CD8-positive, alpha-beta memory T cell (primary cell): ENCODE measurements around the gene FAM184A. TPM values are rescaled to one million over a fixed set of nuclear protein-coding genes. Genes with fewer than 3 reads are reported as not detected.
"Not testable (repeated sequence)": the region's sequence is repeated elsewhere in the genome, so short reads cannot be mapped to it uniquely, and the experiment has no call there.

Experiments used
- CTCF ChIA-PET: fragments of 350-600 bp; sonication (Branson Sonifier 250); formaldehyde crosslinking; loops from one replicate; lab custom pipeline; 2021; ENCODE audit warnings: antibody characterized with exemption; lab: Charles Lee
- POLR2A ChIA-PET: fragments of 350-600 bp; sonication (Branson Sonifier 250); formaldehyde crosslinking; loops from one replicate; lab custom pipeline; 2021; ENCODE audit warnings: antibody characterized with exemption; lab: Charles Lee
- DNase-seq, 5 donors: peaks; one replicate each; pipeline versions ENCODE4 v3.0.0 to v3.0.0-alpha.2; 2020 to 2022; ENCODE audit warnings: mixed read lengths in 1 of 5
- H3K27ac ChIP-seq: one replicate; pipeline ENCODE4 v1.7.0; 2013; ENCODE audit warnings: low read depth, mild to moderate bottlenecking, low read length, moderate library complexity
- H3K27me3 ChIP-seq: 2 replicates; pipeline ENCODE4 v1.7.0; 2013; ENCODE audit warnings: low read length, mild to moderate bottlenecking; ENCODE audit not compliant: insufficient read depth, poor library complexity, severe bottlenecking
- H3K36me3 ChIP-seq: 2 replicates; pipeline ENCODE4 v1.7.0; 2013; ENCODE audit warnings: mild to moderate bottlenecking, low read length, moderate library complexity; ENCODE audit not compliant: insufficient read depth
- H3K4me1 ChIP-seq: 2 replicates; pipeline ENCODE4 v1.7.0; 2013; ENCODE audit warnings: mild to moderate bottlenecking, low read length, moderate library complexity; ENCODE audit not compliant: insufficient read depth
- H3K4me3 ChIP-seq: 2 replicates; pipeline ENCODE4 v1.7.0; 2013; ENCODE audit warnings: mild to moderate bottlenecking, low read length
- H3K9me3 ChIP-seq: 2 replicates; pipeline ENCODE4 v1.7.0; 2013; ENCODE audit warnings: mild to moderate bottlenecking, low read length
- H3K27ac Mint-ChIP-seq, 8 donors: one replicate each; pipeline ENCODE4 v1.8.0; 2020 to 2021; ENCODE audit warnings: mixed read lengths in 8 of 8, mild to moderate bottlenecking in 6 of 8, inconsistent platforms in 3 of 8, moderate library complexity in 3 of 8
- H3K27me3 Mint-ChIP-seq, 2 donors: one replicate each; pipeline ENCODE4 v1.8.0; 2020 to 2021; ENCODE audit warnings: mixed read lengths in 2 of 2, mild to moderate bottlenecking in 1 of 2, moderate library complexity in 1 of 2
- H3K36me3 Mint-ChIP-seq, 3 donors: one replicate each; pipeline ENCODE4 v1.8.0; 2020 to 2021; ENCODE audit warnings: mixed read lengths in 3 of 3, inconsistent platforms in 1 of 3, mild to moderate bottlenecking in 1 of 3
- H3K4me1 Mint-ChIP-seq, 3 donors: one replicate each; pipeline ENCODE4 v1.8.0; 2020 to 2021; ENCODE audit warnings: mixed read lengths in 3 of 3, inconsistent platforms in 1 of 3, mild to moderate bottlenecking in 1 of 3
- H3K4me3 Mint-ChIP-seq, 7 donors: one replicate each; pipeline ENCODE4 v1.8.0; 2020 to 2021; ENCODE audit warnings: mixed read lengths in 7 of 7, mild to moderate bottlenecking in 6 of 7, moderate library complexity in 4 of 7, inconsistent platforms in 2 of 7
- H3K9me3 Mint-ChIP-seq, 5 donors: one replicate each; pipeline ENCODE4 v1.8.0; 2020 to 2022; ENCODE audit warnings: mixed read lengths in 5 of 5, mild to moderate bottlenecking in 3 of 5, moderate library complexity in 2 of 5, inconsistent platforms in 1 of 5
- polyA plus RNA-seq: library from polyadenylated mRNA; unstranded; fragments of 300-500 nt; fragmentation: Illumina TruSeq; gene quantifications from one replicate; pipeline ENCODE4 v1.2.3, GENCODE V29; 2021
- total RNA-seq, 2 experiments: library from RNA; stranded (reverse); gene quantifications; one replicate each; pipeline ENCODE4 v1.2.3, GENCODE V29; 2021

The FAM184A gene
- total and polyA plus RNA-seq, 3 experiments from 2014 or later, result 0.85 to 2.2 (median 2.0) TPM

GRCh38 chr6:119110601-119111548 lies 32.4 kb upstream of the FAM184A start:
- Mint-ChIP-seq H3K27ac (no peak overlapping the region), H3K4me3 (no peak overlapping the region), H3K36me3 (no peaks in the 10 kb centered on the region), H3K4me1 (peaks cover 2 to 11% (median 9%) of the 10 kb centered on the region in 3 donors), H3K9me3 (no peaks in the 10 kb centered on the region), H3K27me3 (peaks cover 2 to 5% of the 10 kb centered on the region in 2 donors)
- H3K4me1 ChIP-seq, result peaks cover 9% of the 10 kb centered on the region
- no peaks in the 10 kb centered on the region for H3K27me3 ChIP-seq
- POLR2A ChIA-PET, result interaction anchor here (0.6 kb wide), 1 partner anchor 1030 kb away, joined by 3 read pairs; no protein-coding TSS in a partner anchor
- H3K27ac ChIP-seq, result no peak overlapping the region
- CTCF ChIA-PET, result interaction anchor here (0.6 to 2.6 kb wide), 31 partner anchors 9 to 1135 kb away, joined by 3 to 22 read pairs (median 4); partner anchors contain the start of genes ASF1A, FAM184A and MCM9
- H3K9me3 ChIP-seq, result no peaks in the 10 kb centered on the region
- no peak overlapping the region for H3K4me3 ChIP-seq
- DNase-seq, result peak in 4 of 5 donors; percentile 21 to 65 (median 54)
- H3K36me3 ChIP-seq, result no peaks in the 10 kb centered on the region

DNA sequence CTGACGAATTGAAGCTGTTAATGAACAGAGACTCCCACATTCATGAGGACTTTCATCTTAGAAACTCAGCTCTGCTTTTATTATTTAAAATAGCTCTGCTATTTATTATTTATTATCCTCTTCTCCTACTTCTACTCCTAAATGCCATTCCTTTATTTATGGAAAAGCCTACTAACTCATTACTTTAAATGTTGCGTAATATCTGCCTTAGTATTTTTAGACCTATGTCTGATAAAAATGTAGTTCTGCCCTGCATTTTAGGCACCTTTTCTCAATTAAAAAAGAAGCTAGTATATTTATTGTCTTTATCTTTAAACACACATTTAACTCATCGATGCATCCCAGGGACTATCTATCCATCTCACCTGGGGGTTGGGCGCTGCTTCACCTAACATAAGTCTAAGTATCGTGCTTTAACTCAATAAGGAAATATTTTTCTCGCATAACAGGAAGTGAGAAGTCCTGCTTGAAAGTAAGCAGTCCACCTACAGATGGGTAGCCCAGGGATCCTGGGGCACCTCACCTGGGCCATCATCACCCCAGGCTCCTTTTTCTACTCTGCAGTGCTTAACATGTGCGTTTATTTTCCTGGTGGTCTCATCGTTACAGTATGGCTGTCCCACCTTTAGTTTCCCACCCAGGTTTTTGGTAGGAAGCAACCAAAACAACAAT lies 31.3 kb upstream of the FAM184A start:
- Mint-ChIP-seq H3K27ac (peak overlapping the region in 1 of 8 donors; percentile 54), H3K4me3 (no peak overlapping the region), H3K4me1 (peaks cover 2 to 11% (median 9%) of the 10 kb centered on the region in 3 donors), H3K9me3 (no peaks in the 10 kb centered on the region), H3K36me3 (no peaks in the 10 kb centered on the region), H3K27me3 (peaks cover 2 to 6% of the 10 kb centered on the region in 2 donors)
- ChIA-PET CTCF (interaction anchor here (0.8 to 2.6 kb wide), 19 partner anchors 11 to 1134 kb away, joined by 3 to 22 read pairs (median 4); partner anchors contain the start of genes ASF1A and FAM184A), POLR2A (no interaction called here)
- Histone ChIP-seq H3K9me3 (no peaks in the 10 kb centered on the region), H3K27ac (no peak overlapping the region), H3K4me3 (no peak overlapping the region), H3K36me3 (no peaks in the 10 kb centered on the region), H3K4me1 (peaks cover 9% of the 10 kb centered on the region), H3K27me3 (no peaks in the 10 kb centered on the region)
- no peak for DNase-seq

GRCh38 chr6:119108076-119108475 lies 29.6 kb upstream of the FAM184A start:
- no peaks in the 10 kb centered on the region for H3K36me3 Mint-ChIP-seq
- no peaks in the 10 kb centered on the region for H3K36me3 ChIP-seq
- H3K4me3 ChIP-seq, result no peak overlapping the region
- H3K27ac Mint-ChIP-seq, result no peak overlapping the region
- H3K4me1 ChIP-seq, result peaks cover 9% of the 10 kb centered on the region
- no peaks in the 10 kb centered on the region for H3K9me3 Mint-ChIP-seq
- POLR2A ChIA-PET, result no interaction called here
- H3K4me1 Mint-ChIP-seq, result peaks cover 2 to 11% (median 9%) of the 10 kb centered on the region in 3 donors
- no peaks in the 10 kb centered on the region for H3K27me3 ChIP-seq
- no peak overlapping the region for H3K4me3 Mint-ChIP-seq
- no peaks in the 10 kb centered on the region for H3K9me3 ChIP-seq
- CTCF ChIA-PET, result interaction anchor here (0.6 to 1.5 kb wide), 2 partner anchors 22 to 510 kb away, joined by 3 read pairs; no protein-coding TSS in a partner anchor
- peaks cover 0 to 5% of the 10 kb centered on the region in 2 donors for H3K27me3 Mint-ChIP-seq
- no peak for DNase-seq
- H3K27ac ChIP-seq, result no peak overlapping the region

DNA sequence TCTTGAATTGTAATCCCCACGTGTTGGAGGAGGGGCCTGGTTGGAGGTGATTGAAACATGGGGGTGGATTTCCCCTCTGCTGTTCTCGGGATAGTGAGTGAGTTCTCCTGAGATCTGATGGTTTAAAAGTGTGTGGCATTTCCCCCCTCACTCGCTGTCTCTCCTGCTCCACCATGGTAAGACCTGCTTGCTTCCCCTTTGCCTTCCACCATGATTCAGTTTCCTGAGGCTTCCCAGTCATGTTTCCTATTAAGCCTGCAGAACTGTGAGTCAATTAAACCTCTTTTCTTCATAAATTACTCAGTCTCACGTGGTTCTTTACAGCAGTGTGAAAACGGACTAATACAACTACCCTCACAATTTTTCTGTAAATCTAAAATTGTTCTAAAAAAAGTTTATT lies 26.8 kb upstream of the FAM184A start:
- peaks cover 2 to 4% (median 4%) of the 10 kb centered on the region in 3 donors for H3K4me1 Mint-ChIP-seq

DNA sequence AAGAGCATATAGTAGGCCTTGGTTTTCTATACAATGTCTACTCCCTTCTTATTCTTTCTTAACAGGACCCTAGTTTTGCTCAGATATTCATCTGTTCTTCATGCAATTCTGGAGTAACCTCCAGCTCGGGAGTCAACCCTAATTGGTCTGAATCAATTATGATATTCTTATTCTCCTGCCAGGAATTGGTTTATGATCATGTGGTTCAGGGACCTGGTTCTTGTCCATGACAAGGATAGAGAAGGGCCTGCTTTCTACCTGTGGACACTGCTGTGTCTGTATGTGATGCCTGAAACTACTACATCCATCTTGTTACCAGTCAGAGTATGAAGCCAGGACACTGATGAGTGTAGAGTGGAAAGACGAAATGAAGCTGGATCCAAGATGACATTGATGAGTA lies 24.4 kb upstream of the FAM184A start:
- no peak overlapping the region for H3K27ac Mint-ChIP-seq
- DNase-seq, result no peak
- Histone ChIP-seq H3K36me3 (no peaks in the 10 kb centered on the region), H3K4me3 (no peak overlapping the region), H3K27ac (no peak overlapping the region), H3K27me3 (no peaks in the 10 kb centered on the region), H3K4me1 (no peaks in the 10 kb centered on the region), H3K9me3 (no peaks in the 10 kb centered on the region)
- H3K4me3 Mint-ChIP-seq, result no peak overlapping the region
- no peaks in the 10 kb centered on the region for H3K36me3 Mint-ChIP-seq
- POLR2A ChIA-PET, result no interaction called here
- H3K4me1 Mint-ChIP-seq, result peaks cover 0 to under 1% (median 0%) of the 10 kb centered on the region in 3 donors
- CTCF ChIA-PET, result interaction anchor here (1.2 kb wide), 2 partner anchors 8 to 306 kb away, joined by 3 to 6 read pairs; no protein-coding TSS in a partner anchor
- peaks cover 0 to 5% of the 10 kb centered on the region in 2 donors for H3K27me3 Mint-ChIP-seq
- no peaks in the 10 kb centered on the region for H3K9me3 Mint-ChIP-seq

More for the DNA sequence above, 26.8 kb upstream of the FAM184A start:
- Histone ChIP-seq H3K9me3 (no peaks in the 10 kb centered on the region), H3K4me1 (peaks cover 5% of the 10 kb centered on the region), H3K36me3 (no peaks in the 10 kb centered on the region), H3K27ac (no peak overlapping the region), H3K27me3 (no peaks in the 10 kb centered on the region), H3K4me3 (no peak overlapping the region)
- DNase-seq, result no peak
- H3K27ac Mint-ChIP-seq, result peak overlapping the region in 1 of 8 donors; percentile 18
- ChIA-PET POLR2A (no interaction called here), CTCF (no interaction called here)
- H3K4me3 Mint-ChIP-seq, result no peak overlapping the region
- no peaks in the 10 kb centered on the region for H3K9me3 Mint-ChIP-seq
- no peaks in the 10 kb centered on the region for H3K36me3 Mint-ChIP-seq
- peaks cover 0 to 5% of the 10 kb centered on the region in 2 donors for H3K27me3 Mint-ChIP-seq

DNA sequence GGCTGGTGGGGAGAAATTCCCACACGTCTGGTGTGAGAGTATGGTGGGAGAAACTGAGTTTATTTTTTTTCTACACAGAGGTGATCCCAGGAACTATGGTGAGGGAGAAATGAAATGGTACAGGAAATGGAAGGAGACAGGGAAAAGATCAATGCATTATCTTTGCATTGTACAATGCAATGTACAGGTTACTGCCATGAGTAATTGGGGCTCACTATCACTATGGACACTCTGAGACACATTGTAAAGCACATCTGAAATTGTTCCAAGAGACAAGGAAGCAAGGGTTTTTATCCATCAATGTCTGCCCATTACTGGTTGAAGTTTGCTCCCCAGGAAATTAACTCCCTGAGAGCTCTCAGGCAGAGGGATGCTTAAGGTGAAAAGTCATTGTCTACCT lies 21.7 kb upstream of the FAM184A start:
- POLR2A ChIA-PET, result interaction anchor here (0.8 kb wide), 1 partner anchor 25 kb away, joined by 5 read pairs; no protein-coding TSS in a partner anchor
- peaks cover 6% of the 10 kb centered on the region for H3K4me1 ChIP-seq

DNA sequence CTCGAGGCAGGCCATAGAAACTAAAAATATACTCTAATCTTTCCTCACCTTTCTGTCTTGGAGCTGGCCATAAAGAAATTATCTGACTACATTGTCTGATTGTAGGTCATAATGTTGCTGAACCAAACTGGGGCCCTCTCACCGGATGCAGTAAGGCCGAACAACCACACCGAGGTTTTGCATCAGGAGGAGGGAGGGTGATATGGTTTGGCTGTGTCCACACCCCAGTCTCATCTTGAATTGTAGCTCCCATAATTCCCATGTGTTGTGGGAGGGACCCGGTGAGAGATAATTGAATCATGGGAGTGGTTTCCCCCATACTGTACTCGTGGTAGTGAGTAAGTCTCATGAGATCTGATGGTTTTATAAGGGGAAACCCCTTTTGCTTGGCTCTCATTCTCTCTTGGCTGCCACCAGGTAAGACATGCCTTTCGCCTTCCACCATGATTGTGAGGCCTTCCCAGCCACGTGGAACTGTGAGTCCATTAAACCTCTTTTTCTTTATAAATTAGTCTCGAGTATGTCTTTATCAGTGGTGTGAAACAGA lies 19.4 kb upstream of the FAM184A start:
- H3K27ac ChIP-seq, H3K36me3 Mint-ChIP-seq, H3K9me3 Mint-ChIP-seq, H3K36me3 ChIP-seq, CTCF ChIA-PET, H3K9me3 ChIP-seq, H3K4me1 ChIP-seq, H3K4me3 ChIP-seq, H3K27me3 ChIP-seq, POLR2A ChIA-PET, DNase-seq: not testable (repeated sequence)
- H3K4me3 Mint-ChIP-seq, result peak overlapping the region in 1 of 7 donors; percentile 50
- peak overlapping the region in 4 of 8 donors; percentile 35 to 74 (median 44) for H3K27ac Mint-ChIP-seq
- peaks cover 6 to 16% of the 10 kb centered on the region in 2 donors for H3K27me3 Mint-ChIP-seq
- H3K4me1 Mint-ChIP-seq, result peaks cover 8 to 13% (median 12%) of the 10 kb centered on the region in 3 donors

More for the DNA sequence above, 21.7 kb upstream of the FAM184A start:
- H3K27me3 ChIP-seq, result no peaks in the 10 kb centered on the region
- no peak overlapping the region for H3K27ac ChIP-seq
- no peaks in the 10 kb centered on the region for H3K9me3 ChIP-seq
- H3K27me3 Mint-ChIP-seq, result peaks cover 0 to 9% of the 10 kb centered on the region in 2 donors
- no peak overlapping the region for H3K4me3 Mint-ChIP-seq
- no peaks in the 10 kb centered on the region for H3K36me3 Mint-ChIP-seq
- CTCF ChIA-PET, result interaction anchor here (1.2 kb wide), 2 partner anchors 11 kb away, joined by 3 read pairs; no protein-coding TSS in a partner anchor
- peaks cover 8 to 13% (median 12%) of the 10 kb centered on the region in 3 donors for H3K4me1 Mint-ChIP-seq
- no peak overlapping the region for H3K4me3 ChIP-seq
- no peaks in the 10 kb centered on the region for H3K36me3 ChIP-seq
- H3K9me3 Mint-ChIP-seq, result no peaks in the 10 kb centered on the region
- H3K27ac Mint-ChIP-seq, result no peak overlapping the region
- no peak for DNase-seq
